Activated naive CD4-positive, alpha-beta T cell treated with anti-CD3 and anti-CD28 coated beads for 36 hours (primary cell): ENCODE results near the gene RPS6KA1. TPM values are rescaled to one million over a fixed set of nuclear protein-coding genes. Genes with fewer than 3 reads are reported as not detected.

Experiments
- CTCF ChIA-PET: fragments of 350-600 bp; sonication (Branson Sonifier 250); formaldehyde crosslinking; loops from one replicate; lab custom pipeline; 2021; ENCODE audit warnings: antibody characterized with exemption; lab: Charles Lee
- DNase-seq: peaks from one replicate; pipeline ENCODE4 v3.0.0-alpha.2; 2020
- H3K27ac Mint-ChIP-seq: one replicate; pipeline ENCODE4 v1.8.0; 2021; ENCODE audit warnings: mild to moderate bottlenecking, mixed read lengths
- H3K27me3 Mint-ChIP-seq: one replicate; pipeline ENCODE4 v1.8.0; 2021; ENCODE audit warnings: low read depth, mixed read lengths
- H3K36me3 Mint-ChIP-seq: one replicate; pipeline ENCODE4 v1.8.0; 2021; ENCODE audit warnings: low read depth, mixed read lengths
- H3K4me1 Mint-ChIP-seq: one replicate; pipeline ENCODE4 v1.8.0; 2021; ENCODE audit warnings: low read depth, mixed read lengths
- H3K4me3 Mint-ChIP-seq: one replicate; pipeline ENCODE4 v1.8.0; 2021; ENCODE audit warnings: mild to moderate bottlenecking, moderate library complexity, mixed read lengths
- H3K9me3 Mint-ChIP-seq: one replicate; pipeline ENCODE4 v1.8.0; 2021; ENCODE audit warnings: mixed read lengths
- intact Hi-C: fragments of 100-400 bp; cut with micrococcal nuclease; formaldehyde crosslinking; loops from one replicate; pipeline ENCODE4 v1.15.1; 2023
- total RNA-seq, 2 experiments: library from RNA; stranded (reverse); gene quantifications; one replicate each; pipeline ENCODE4 v1.2.3, GENCODE V29; 2021

RPS6KA1 gene
- total RNA-seq, 2 experiments from 2014 or later: 83.5 to 86.4 TPM

GRCh38 chr1:26558685-26559048, 29.1 kb downstream of the RPS6KA1 start:
- DNase-seq: no peak
- H3K27ac Mint-ChIP-seq: peak overlapping the region; percentile 15
- peaks cover 51% of the 10 kb centered on the region for H3K36me3 Mint-ChIP-seq
- H3K9me3 Mint-ChIP-seq: no peaks in the 10 kb centered on the region
- H3K4me1 Mint-ChIP-seq: no peaks in the 10 kb centered on the region
- H3K27me3 Mint-ChIP-seq: no peaks in the 10 kb centered on the region
- intact Hi-C loops: no loop called here
- CTCF ChIA-PET: no interaction called here
- no peak overlapping the region for H3K4me3 Mint-ChIP-seq

GRCh38 chr1:26560403-26560780, 30.8 kb downstream of the RPS6KA1 start:
- intact Hi-C loops: no loop called here
- H3K27ac Mint-ChIP-seq: peak overlapping the region; percentile 36
- peaks cover 52% of the 10 kb centered on the region for H3K36me3 Mint-ChIP-seq
- H3K4me1 Mint-ChIP-seq: no peaks in the 10 kb centered on the region
- H3K27me3 Mint-ChIP-seq: no peaks in the 10 kb centered on the region
- H3K9me3 Mint-ChIP-seq: no peaks in the 10 kb centered on the region
- CTCF ChIA-PET: no interaction called here
- no peak for DNase-seq
- no peak overlapping the region for H3K4me3 Mint-ChIP-seq

GRCh38 chr1:26570287-26570686, 40.7 kb downstream of the RPS6KA1 start:
- Mint-ChIP-seq H3K36me3 (peaks cover 35% of the 10 kb centered on the region), H3K4me3 (no peak overlapping the region), H3K27ac (no peak overlapping the region), H3K4me1 (peaks cover 10% of the 10 kb centered on the region), H3K9me3 (no peaks in the 10 kb centered on the region), H3K27me3 (no peaks in the 10 kb centered on the region)
- DNase-seq: no peak
- intact Hi-C loops: no loop called here
- CTCF ChIA-PET: interaction anchor here (0.9 to 1.0 kb wide), 2 partner anchors 9 to 32 kb away, joined by 3 to 5 read pairs; no protein-coding TSS in a partner anchor

GRCh38 chr1:26571381-26571780, 41.8 kb downstream of the RPS6KA1 start:
- CTCF ChIA-PET: interaction anchor here (0.6 kb wide), 1 partner anchor 34 kb away, joined by 3 read pairs; no protein-coding TSS in a partner anchor
- Mint-ChIP-seq H3K4me3 (no peak overlapping the region), H3K27ac (no peak overlapping the region), H3K4me1 (peaks cover 13% of the 10 kb centered on the region), H3K9me3 (no peaks in the 10 kb centered on the region), H3K27me3 (no peaks in the 10 kb centered on the region), H3K36me3 (peaks cover 32% of the 10 kb centered on the region)
- no peak for DNase-seq
- intact Hi-C loops: no loop called here

- Mint-ChIP-seq H3K9me3 (no peaks in the 10 kb centered on the region), H3K4me3 (no peak overlapping the region), H3K27ac (no peak overlapping the region), H3K4me1 (peaks cover 24% of the 10 kb centered on the region), H3K36me3 (peaks cover 25% of the 10 kb centered on the region), H3K27me3 (no peaks in the 10 kb centered on the region)
- intact Hi-C loops: no loop called here
- CTCF ChIA-PET: interaction anchor here (0.7 kb wide), 1 partner anchor 471 kb away, joined by 5 read pairs; no protein-coding TSS in a partner anchor
- no peak for DNase-seq
Observed at GRCh38 chr1:26574018-26574417, 44.5 kb downstream of the RPS6KA1 start.

- no peak overlapping the region for H3K27ac Mint-ChIP-seq
- DNase-seq: peak; percentile 15
- CTCF ChIA-PET: no interaction called here
- no peak overlapping the region for H3K4me3 Mint-ChIP-seq
- no peaks in the 10 kb centered on the region for H3K27me3 Mint-ChIP-seq
- no peaks in the 10 kb centered on the region for H3K9me3 Mint-ChIP-seq
- intact Hi-C loops: no loop called here
- peaks cover 21% of the 10 kb centered on the region for H3K36me3 Mint-ChIP-seq
- H3K4me1 Mint-ChIP-seq: peaks cover 27% of the 10 kb centered on the region
Observed at GRCh38 chr1:26574719-26575251, 45.2 kb downstream of the RPS6KA1 start.

GRCh38 chr1:26575348-26575747, 45.8 kb downstream of the RPS6KA1 start:
- no peaks in the 10 kb centered on the region for H3K27me3 Mint-ChIP-seq
- H3K4me1 Mint-ChIP-seq: peaks cover 28% of the 10 kb centered on the region
- CTCF ChIA-PET: no interaction called here
- no peak overlapping the region for H3K4me3 Mint-ChIP-seq
- no peaks in the 10 kb centered on the region for H3K9me3 Mint-ChIP-seq
- H3K27ac Mint-ChIP-seq: no peak overlapping the region
- no peak for DNase-seq
- H3K36me3 Mint-ChIP-seq: peaks cover 17% of the 10 kb centered on the region
- intact Hi-C loops: no loop called here

- intact Hi-C loops: no loop called here
- Mint-ChIP-seq H3K36me3 (peaks cover 8% of the 10 kb centered on the region), H3K27me3 (no peaks in the 10 kb centered on the region), H3K4me3 (no peak overlapping the region), H3K4me1 (peaks cover 48% of the 10 kb centered on the region), H3K9me3 (no peaks in the 10 kb centered on the region), H3K27ac (no peak overlapping the region)
- CTCF ChIA-PET: interaction anchor here (1.1 to 1.3 kb wide), 2 partner anchors 40 to 213 kb away, joined by 3 to 4 read pairs; no protein-coding TSS in a partner anchor
- peak; percentile 18 for DNase-seq
Observed at GRCh38 chr1:26578167-26578566, 48.6 kb downstream of the RPS6KA1 start.

- H3K9me3 Mint-ChIP-seq: no peaks in the 10 kb centered on the region
- H3K36me3 Mint-ChIP-seq: peaks cover 5% of the 10 kb centered on the region
- peaks cover 58% of the 10 kb centered on the region for H3K4me1 Mint-ChIP-seq
- no peak overlapping the region for H3K27ac Mint-ChIP-seq
- CTCF ChIA-PET: interaction anchor here (1.3 kb wide), 1 partner anchor 211 kb away, joined by 4 read pairs; no protein-coding TSS in a partner anchor
- H3K4me3 Mint-ChIP-seq: no peak overlapping the region
- intact Hi-C loops: loop anchor here (1.0 to 5.0 kb wide), 3 partner anchors 78 to 452 kb away; no protein-coding TSS in a partner anchor
- H3K27me3 Mint-ChIP-seq: no peaks in the 10 kb centered on the region
- peak; percentile 19 for DNase-seq
Observed at GRCh38 chr1:26579681-26580111, 50.1 kb downstream of the RPS6KA1 start.

GRCh38 chr1:26580116-26580515, 50.6 kb downstream of the RPS6KA1 start:
- Mint-ChIP-seq H3K36me3 (peaks cover 1% of the 10 kb centered on the region), H3K9me3 (no peaks in the 10 kb centered on the region), H3K4me1 (peaks cover 58% of the 10 kb centered on the region), H3K4me3 (no peak overlapping the region), H3K27ac (no peak overlapping the region), H3K27me3 (no peaks in the 10 kb centered on the region)
- DNase-seq: no peak
- CTCF ChIA-PET: interaction anchor here (0.9 to 3.2 kb wide), 3 partner anchors 18 to 219 kb away, joined by 3 to 10 read pairs (median 6); no protein-coding TSS in a partner anchor
- intact Hi-C loops: loop anchor here (1.0 to 5.0 kb wide), 3 partner anchors 79 to 453 kb away; no protein-coding TSS in a partner anchor

- CTCF ChIA-PET: interaction anchor here (0.8 to 3.2 kb wide), 5 partner anchors 17 to 218 kb away, joined by 3 to 10 read pairs (median 3); no protein-coding TSS in a partner anchor
- H3K36me3 Mint-ChIP-seq: no peaks in the 10 kb centered on the region
- H3K4me3 Mint-ChIP-seq: no peak overlapping the region
- intact Hi-C loops: loop anchor here (5.0 kb wide), 2 partner anchors 161 to 454 kb away; no protein-coding TSS in a partner anchor
- peaks cover 56% of the 10 kb centered on the region for H3K4me1 Mint-ChIP-seq
- peak overlapping the region; percentile 63 for H3K27ac Mint-ChIP-seq
- no peak for DNase-seq
- H3K9me3 Mint-ChIP-seq: no peaks in the 10 kb centered on the region
- H3K27me3 Mint-ChIP-seq: no peaks in the 10 kb centered on the region
Observed at GRCh38 chr1:26581287-26581651, 51.7 kb downstream of the RPS6KA1 start.

- Mint-ChIP-seq H3K27me3 (no peaks in the 10 kb centered on the region), H3K4me3 (no peak overlapping the region), H3K27ac (peak overlapping the region; percentile 72), H3K36me3 (no peaks in the 10 kb centered on the region), H3K9me3 (no peaks in the 10 kb centered on the region), H3K4me1 (peaks cover 55% of the 10 kb centered on the region)
- intact Hi-C loops: loop anchor here (1.0 to 5.0 kb wide), 4 partner anchors 37 to 455 kb away; no protein-coding TSS in a partner anchor
- peak; percentile 32 for DNase-seq
- CTCF ChIA-PET: interaction anchor here (0.6 to 3.2 kb wide), 8 partner anchors 16 to 251 kb away, joined by 3 to 10 read pairs (median 5); no protein-coding TSS in a partner anchor
Observed at GRCh38 chr1:26582053-26582835, 52.7 kb downstream of the RPS6KA1 start.
